Right atrium auricular region (tissue), 2 donors: ENCODE measurements around the gene GPRC5B. TPM values are rescaled to one million over a fixed set of nuclear protein-coding genes. Genes with fewer than 3 reads are reported as not detected.

Source experiments
- DNase-seq: peaks from one replicate; pipeline ENCODE4 v3.0.0-alpha.2; 2019; ENCODE audit warnings: low spot score
- H3K27ac ChIP-seq, 2 donors: fragments of 200-600 bp; sonication (generic); 1 replicate in 1 of 2; 2 replicates in 1 of 2; pipeline ENCODE4 v1.5.1; 2016 to 2019
- H3K27me3 ChIP-seq, 2 donors: fragments of 200-600 bp; sonication (generic); one replicate each; pipeline versions ENCODE4 v1.5.1 to v1.6.0; 2017 to 2019
- H3K36me3 ChIP-seq: fragments of 200-600 bp; sonication (generic); one replicate; pipeline ENCODE4 v1.5.1; 2016
- H3K4me1 ChIP-seq, 2 donors: fragments of 200-600 bp; sonication (generic); one replicate each; pipeline versions ENCODE4 v1.5.1 to v1.6.0; 2017 to 2019
- H3K4me3 ChIP-seq, 2 donors: fragments of 200-600 bp; sonication (generic); 1 replicate in 1 of 2; 2 replicates in 1 of 2; pipeline ENCODE4 v1.5.1; 2017 to 2019; ENCODE audit warnings: mild to moderate bottlenecking in 1 of 2, moderate library complexity in 1 of 2
- H3K9me3 ChIP-seq, 2 donors: fragments of 200-600 bp; sonication (generic); one replicate each; pipeline ENCODE4 v1.5.1; 2019
- total RNA-seq, 2 donors: library from RNA; depleted of rRNA; stranded (reverse); fragments of >200 nt; gene quantifications; one replicate each; pipeline ENCODE4 v1.1.0, GENCODE V29; 2016
- TF ChIP-seq, protein P1 (sequence below), 2 donors: fragments of 200-600 bp; sonication (generic); IDR thresholded peaks; one replicate each; pipeline ENCODE4 v1.5.1; 2019; ENCODE audit warnings: antibody characterized with exemption in 2 of 2

Gene GPRC5B
- total RNA-seq, 2 donors from 2014 or later, result 39.4 to 40.0 TPM

DNA sequence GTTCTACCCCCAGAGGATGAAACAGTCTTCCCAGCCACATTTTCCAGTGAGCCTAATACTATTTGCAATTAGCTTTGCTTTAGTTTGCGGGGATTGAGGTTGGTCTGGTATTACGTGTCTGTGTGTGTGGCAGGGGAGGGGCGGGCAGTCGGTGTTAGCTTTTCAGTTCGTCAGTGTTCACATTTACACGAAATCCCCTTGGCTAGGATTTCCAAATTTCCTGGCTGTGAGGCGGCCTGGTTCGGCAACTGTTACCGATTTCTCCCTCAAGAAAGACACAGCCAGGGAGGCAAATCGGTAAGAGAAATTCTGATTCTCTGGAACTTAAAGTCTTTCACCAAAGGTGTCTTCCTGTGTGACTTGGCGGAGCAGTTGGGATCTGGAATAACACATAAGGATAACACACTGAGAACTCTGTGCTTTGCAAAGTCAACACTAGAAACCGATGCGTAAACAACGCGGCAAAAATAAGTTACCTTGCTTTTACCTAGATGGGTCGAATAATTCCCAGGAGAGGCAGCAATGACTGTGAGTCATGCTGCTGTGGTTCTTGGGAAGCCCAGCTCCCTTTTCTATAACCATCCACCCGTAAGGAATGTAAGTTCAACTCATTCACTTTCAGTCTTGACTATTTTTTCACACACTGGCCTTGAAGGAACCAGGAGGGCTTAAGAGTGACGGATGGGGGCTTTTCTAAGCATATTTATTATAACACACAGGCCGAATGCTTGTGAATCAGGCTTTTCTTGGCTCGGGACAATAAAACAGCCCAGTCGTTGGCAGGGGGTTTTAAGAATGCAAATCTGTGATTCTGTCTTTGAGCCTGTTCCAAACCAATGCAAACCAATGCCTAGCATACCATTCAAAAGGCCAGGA is 24.2 kb downstream of the GPRC5B start:
- peaks cover 26% of the 10 kb centered on the region for H3K36me3 ChIP-seq
- no peak overlapping the region for H3K4me3 ChIP-seq
- TF ChIP-seq, protein P1, sequence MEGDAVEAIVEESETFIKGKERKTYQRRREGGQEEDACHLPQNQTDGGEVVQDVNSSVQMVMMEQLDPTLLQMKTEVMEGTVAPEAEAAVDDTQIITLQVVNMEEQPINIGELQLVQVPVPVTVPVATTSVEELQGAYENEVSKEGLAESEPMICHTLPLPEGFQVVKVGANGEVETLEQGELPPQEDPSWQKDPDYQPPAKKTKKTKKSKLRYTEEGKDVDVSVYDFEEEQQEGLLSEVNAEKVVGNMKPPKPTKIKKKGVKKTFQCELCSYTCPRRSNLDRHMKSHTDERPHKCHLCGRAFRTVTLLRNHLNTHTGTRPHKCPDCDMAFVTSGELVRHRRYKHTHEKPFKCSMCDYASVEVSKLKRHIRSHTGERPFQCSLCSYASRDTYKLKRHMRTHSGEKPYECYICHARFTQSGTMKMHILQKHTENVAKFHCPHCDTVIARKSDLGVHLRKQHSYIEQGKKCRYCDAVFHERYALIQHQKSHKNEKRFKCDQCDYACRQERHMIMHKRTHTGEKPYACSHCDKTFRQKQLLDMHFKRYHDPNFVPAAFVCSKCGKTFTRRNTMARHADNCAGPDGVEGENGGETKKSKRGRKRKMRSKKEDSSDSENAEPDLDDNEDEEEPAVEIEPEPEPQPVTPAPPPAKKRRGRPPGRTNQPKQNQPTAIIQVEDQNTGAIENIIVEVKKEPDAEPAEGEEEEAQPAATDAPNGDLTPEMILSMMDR (IDR thresholded peaks at IDR 0.05), result no peak
- no peak for DNase-seq
- no peak overlapping the region for H3K27ac ChIP-seq
- peaks cover 0 to 16% of the 10 kb centered on the region in 2 donors for H3K4me1 ChIP-seq
- H3K9me3 ChIP-seq, result no peaks in the 10 kb centered on the region
- no peaks in the 10 kb centered on the region for H3K27me3 ChIP-seq

DNA sequence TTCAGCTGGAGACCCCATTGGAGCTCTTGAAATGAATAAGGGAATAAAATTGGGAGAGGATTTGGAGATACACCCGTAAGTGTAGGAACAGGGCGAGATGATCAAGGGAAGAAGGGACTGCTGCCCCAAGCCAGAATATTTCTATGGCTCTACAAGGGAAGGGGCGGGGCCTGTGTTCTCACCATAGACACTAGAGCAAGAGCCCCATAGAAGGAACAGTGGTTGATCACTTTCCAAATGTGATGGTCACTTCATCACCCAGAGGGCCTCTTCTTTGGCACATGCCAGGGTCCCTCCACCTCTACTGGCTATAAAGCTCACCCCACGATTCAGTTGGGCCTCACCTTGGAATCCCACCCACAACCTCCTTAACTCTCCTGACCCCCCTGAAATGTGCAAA is 25.0 kb downstream of the GPRC5B start:
- no peak overlapping the region for H3K4me3 ChIP-seq
- no peak for DNase-seq
- no peaks in the 10 kb centered on the region for H3K27me3 ChIP-seq
- H3K9me3 ChIP-seq, result no peaks in the 10 kb centered on the region
- no peak overlapping the region for H3K27ac ChIP-seq
- TF ChIP-seq, protein P1 (IDR thresholded peaks at IDR 0.05), result no peak
- H3K4me1 ChIP-seq, result peaks cover 0 to 8% of the 10 kb centered on the region in 2 donors
- peaks cover 26% of the 10 kb centered on the region for H3K36me3 ChIP-seq

DNA sequence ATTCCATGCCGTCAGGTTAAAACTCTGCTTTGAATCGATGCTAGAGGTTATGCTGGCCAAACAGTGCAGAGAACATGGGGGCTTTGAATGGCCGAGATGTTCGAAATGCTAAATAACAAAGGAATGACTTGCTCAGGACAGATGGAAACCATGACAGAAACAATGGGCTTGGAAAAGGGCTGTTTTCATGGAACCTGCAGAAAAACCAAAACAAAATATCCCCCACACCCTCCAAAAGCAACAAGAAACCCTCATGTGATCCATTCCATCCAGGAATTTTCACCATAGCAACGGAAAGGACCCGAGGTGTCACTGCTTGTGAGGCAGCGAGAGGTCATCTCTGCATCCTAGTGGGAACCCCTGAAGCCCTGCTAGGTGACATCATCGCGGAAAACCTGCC is 25.5 kb downstream of the GPRC5B start:
- Histone ChIP-seq H3K36me3 (peaks cover 26% of the 10 kb centered on the region), H3K27me3 (no peaks in the 10 kb centered on the region), H3K9me3 (no peaks in the 10 kb centered on the region), H3K27ac (no peak overlapping the region), H3K4me3 (no peak overlapping the region), H3K4me1 (peaks cover 0 to 4% of the 10 kb centered on the region in 2 donors)
- TF ChIP-seq, protein P1 (IDR thresholded peaks at IDR 0.05), result no peak
- no peak for DNase-seq

DNA sequence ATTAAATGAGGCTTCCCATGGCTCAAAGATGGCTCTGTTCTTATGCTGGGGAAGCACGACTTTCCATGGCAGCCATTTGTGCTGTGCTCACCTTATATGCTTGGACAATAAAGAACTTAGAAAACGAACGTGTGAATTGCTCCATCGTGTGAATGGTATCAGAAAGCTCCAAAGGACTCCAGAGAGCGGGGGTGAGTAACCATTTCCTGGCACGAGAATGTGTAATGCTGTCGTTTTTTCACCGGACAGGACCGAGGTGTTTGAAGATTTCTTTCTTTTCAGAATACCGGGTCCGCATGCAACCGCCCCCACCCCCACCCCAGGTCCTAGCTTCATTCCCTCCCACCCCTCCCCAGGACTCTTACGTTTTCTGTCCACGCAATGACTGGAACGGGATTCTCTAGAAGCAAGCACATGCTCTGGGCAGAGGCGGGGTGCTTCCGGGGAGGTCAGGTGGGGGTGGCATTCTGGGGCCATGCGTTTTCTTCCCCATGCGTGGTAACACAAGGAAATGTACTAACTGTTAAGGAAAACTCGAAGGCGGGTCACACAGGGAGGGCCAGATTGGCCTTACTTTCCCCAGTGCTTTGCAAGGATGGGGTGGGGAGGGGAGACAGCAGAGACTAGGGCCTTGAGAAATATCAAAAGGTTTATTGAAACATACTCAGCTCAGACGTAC is 26.2 kb downstream of the GPRC5B start:
- H3K9me3 ChIP-seq, result no peaks in the 10 kb centered on the region
- peaks cover 0 to 3% of the 10 kb centered on the region in 2 donors for H3K4me1 ChIP-seq
- H3K4me3 ChIP-seq, result no peak overlapping the region
- H3K36me3 ChIP-seq, result peaks cover 26% of the 10 kb centered on the region
- no peak for DNase-seq
- H3K27me3 ChIP-seq, result no peaks in the 10 kb centered on the region
- TF ChIP-seq, protein P1 (IDR thresholded peaks at IDR 0.05), result no peak
- H3K27ac ChIP-seq, result no peak overlapping the region

DNA sequence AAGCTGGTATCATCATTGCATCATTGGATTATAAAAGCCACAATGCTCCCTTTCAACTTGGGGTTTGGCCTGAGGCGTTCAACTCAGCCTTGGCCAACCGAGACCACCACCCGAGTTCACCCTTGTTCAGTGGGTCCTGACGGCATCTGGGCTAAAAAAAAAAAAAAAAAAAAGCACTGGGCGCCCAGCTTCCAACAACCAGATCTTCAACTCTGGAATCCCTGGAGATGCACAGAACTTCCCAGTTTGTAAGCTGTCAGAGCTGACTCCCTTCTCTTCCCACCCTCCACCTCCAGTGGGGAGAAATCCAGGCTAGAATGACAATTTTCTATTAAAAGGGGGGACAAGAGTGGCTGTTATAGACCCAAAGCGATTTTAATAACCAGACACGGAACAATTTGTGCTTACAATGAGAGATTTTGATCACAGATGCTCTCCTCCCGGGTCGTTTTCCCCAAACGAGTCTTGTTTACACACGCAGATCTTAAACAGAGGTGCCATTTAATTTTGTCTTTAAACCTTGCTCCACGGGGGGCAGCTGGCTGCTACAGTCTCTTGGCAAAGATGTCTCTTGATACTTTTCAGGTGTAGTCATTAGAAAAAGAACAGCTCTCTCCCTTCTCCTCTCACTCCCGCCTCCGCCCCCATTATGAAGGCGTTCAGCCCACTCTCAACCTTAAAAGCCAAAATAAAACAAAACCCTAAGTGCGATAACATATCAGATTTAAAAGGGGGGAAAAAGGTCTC is 26.9 kb downstream of the GPRC5B start:
- Histone ChIP-seq H3K9me3 (no peaks in the 10 kb centered on the region), H3K36me3 (peaks cover 26% of the 10 kb centered on the region), H3K27me3 (no peaks in the 10 kb centered on the region), H3K27ac (no peak overlapping the region), H3K4me3 (no peak overlapping the region), H3K4me1 (peaks cover 0 to 8% of the 10 kb centered on the region in 2 donors)
- no peak for DNase-seq
- TF ChIP-seq, protein P1 (IDR thresholded peaks at IDR 0.05), result no peak
